Measurements from ENCODE around the gene ANKDD1A. TPM values are rescaled to one million over a fixed set of nuclear protein-coding genes. Genes with fewer than 3 reads are reported as not detected.

The ANKDD1A gene
- total RNA-seq, 1 experiment from 2014 or later = 0.16 TPM

- no peak overlapping the region for H3K4me3 Mint-ChIP-seq (ENCODE audit: unreplicated experiment)
- peaks cover 75% of the 10 kb centered on the region for H3K36me3 Mint-ChIP-seq (ENCODE audit: insufficient read depth, unreplicated experiment)
- H3K27ac Mint-ChIP-seq (ENCODE audit: low read depth, unreplicated experiment) = no peak overlapping the region
- no TSS peak for BruUV-seq (replicated peaks)
- no peaks in the 10 kb centered on the region for H3K4me1 Mint-ChIP-seq (ENCODE audit: insufficient read depth, unreplicated experiment)
- ChIA-PET POLR2A (interaction anchor here (1.2 kb wide), 1 partner anchor 10 kb away, joined by 5 read pairs; the partner anchor contains the start of gene SPG21), CTCF (interaction anchor here (0.8 kb wide), 1 partner anchor 46 kb away, joined by 3 read pairs; no protein-coding TSS in a partner anchor)
- no peak for DNase-seq (ENCODE audit: unreplicated experiment)
- intact Hi-C loops (cut with micrococcal nuclease) = no loop called here
- H3K27me3 Mint-ChIP-seq (ENCODE audit: insufficient read depth, unreplicated experiment) = no peaks in the 10 kb centered on the region
- no peak for TF ChIP-seq CTCF (IDR thresholded peaks at IDR 0.05; ENCODE audit: unreplicated experiment)
- H3K9me3 Mint-ChIP-seq (ENCODE audit: unreplicated experiment) = no peaks in the 10 kb centered on the region
These were observed 67.6 kb downstream of the ANKDD1A start for GRCh38 chr15:64979252-64979710.

- Mint-ChIP-seq H3K36me3 (ENCODE audit: insufficient read depth, unreplicated experiment) (peaks cover 62% of the 10 kb centered on the region), H3K27ac (ENCODE audit: low read depth, unreplicated experiment) (no peak overlapping the region), H3K9me3 (ENCODE audit: unreplicated experiment) (no peaks in the 10 kb centered on the region), H3K4me3 (ENCODE audit: unreplicated experiment) (no peak overlapping the region), H3K4me1 (ENCODE audit: insufficient read depth, unreplicated experiment) (peaks cover 3% of the 10 kb centered on the region), H3K27me3 (ENCODE audit: insufficient read depth, unreplicated experiment) (no peaks in the 10 kb centered on the region)
- TF ChIP-seq CTCF (IDR thresholded peaks at IDR 0.05; ENCODE audit: unreplicated experiment) = no peak
- ChIA-PET POLR2A (interaction anchor here (1.4 kb wide), 1 partner anchor 8 kb away, joined by 4 read pairs; the partner anchor contains the start of gene SPG21), CTCF (no interaction called here)
- intact Hi-C loops (cut with micrococcal nuclease) = no loop called here
- no peak for DNase-seq (ENCODE audit: unreplicated experiment)
- BruUV-seq (replicated peaks) = no TSS peak
These were observed 70.2 kb downstream of the ANKDD1A start for GRCh38 chr15:64981812-64982431.

- Mint-ChIP-seq H3K36me3 (ENCODE audit: insufficient read depth, unreplicated experiment) (peaks cover 58% of the 10 kb centered on the region), H3K27me3 (ENCODE audit: insufficient read depth, unreplicated experiment) (no peaks in the 10 kb centered on the region), H3K4me1 (ENCODE audit: insufficient read depth, unreplicated experiment) (peaks cover 6% of the 10 kb centered on the region), H3K9me3 (ENCODE audit: unreplicated experiment) (no peaks in the 10 kb centered on the region), H3K27ac (ENCODE audit: low read depth, unreplicated experiment) (no peak overlapping the region), H3K4me3 (ENCODE audit: unreplicated experiment) (no peak overlapping the region)
- CTCF ChIA-PET = no interaction called here
- intact Hi-C loops (cut with micrococcal nuclease) = no loop called here
- no peak for TF ChIP-seq CTCF (IDR thresholded peaks at IDR 0.05; ENCODE audit: unreplicated experiment)
- BruUV-seq (replicated peaks) = no TSS peak
- POLR2A ChIA-PET = no interaction called here
- DNase-seq (ENCODE audit: unreplicated experiment) = no peak
These were observed 70.8 kb downstream of the ANKDD1A start for GRCh38 chr15:64982472-64982871.

GRCh38 chr15:64985366-64986033 is 73.8 kb downstream of the ANKDD1A start:
- Mint-ChIP-seq H3K4me1 (ENCODE audit: insufficient read depth, unreplicated experiment) (peaks cover 6% of the 10 kb centered on the region), H3K27me3 (ENCODE audit: insufficient read depth, unreplicated experiment) (no peaks in the 10 kb centered on the region), H3K27ac (ENCODE audit: low read depth, unreplicated experiment) (no peak overlapping the region), H3K4me3 (ENCODE audit: unreplicated experiment) (no peak overlapping the region), H3K9me3 (ENCODE audit: unreplicated experiment) (no peaks in the 10 kb centered on the region), H3K36me3 (ENCODE audit: insufficient read depth, unreplicated experiment) (peaks cover 41% of the 10 kb centered on the region)
- CTCF ChIA-PET = interaction anchor here (0.6 kb wide), 1 partner anchor 29 kb away, joined by 3 read pairs; no protein-coding TSS in a partner anchor
- DNase-seq (ENCODE audit: unreplicated experiment) = no peak
- POLR2A ChIA-PET = interaction anchor here (0.5 kb wide), 1 partner anchor 9 kb away, joined by 3 read pairs; no protein-coding TSS in a partner anchor
- intact Hi-C loops (cut with micrococcal nuclease) = no loop called here
- BruUV-seq (replicated peaks) = no TSS peak
- no peak for TF ChIP-seq CTCF (IDR thresholded peaks at IDR 0.05; ENCODE audit: unreplicated experiment)

Measured in MCF 10A (cell line).